Tibial nerve (tissue), 4 donors: Measurements from ENCODE around the gene KAZN. TPM values are rescaled to one million over a fixed set of nuclear protein-coding genes. Genes with fewer than 3 reads are reported as not detected.

Experiments used
- DNase-seq, 2 donors: peaks; one replicate each; pipeline ENCODE4 v3.0.0-alpha.2; 2019; ENCODE audit warnings: low spot score in 2 of 2
- H3K27ac ChIP-seq, 4 donors: fragments of 200-600 bp; sonication (generic) in 3 of 4; one replicate each; pipeline ENCODE4 v1.5.1; 2017 to 2019; ENCODE audit warnings: mild to moderate bottlenecking in 1 of 4
- H3K27me3 ChIP-seq, 2 donors: fragments of 200-600 bp; sonication (generic) in 1 of 2; one replicate each; pipeline versions ENCODE4 v1.5.1 to v1.6.0; 2017 to 2019
- H3K36me3 ChIP-seq, 3 donors: fragments of 200-600 bp; sonication (generic); one replicate each; pipeline ENCODE4 v1.5.1; 2018 to 2019
- H3K4me1 ChIP-seq, 4 donors: fragments of 200-600 bp; sonication (generic) in 3 of 4; one replicate each; pipeline ENCODE4 v1.5.1; 2017 to 2019
- H3K4me3 ChIP-seq, 4 donors: fragments of 200-600 bp; sonication (generic) in 3 of 4; one replicate each; pipeline ENCODE4 v1.5.1; 2017 to 2019; ENCODE audit warnings: mild to moderate bottlenecking in 1 of 4, moderate library complexity in 1 of 4
- H3K9me3 ChIP-seq, 4 donors: fragments of 200-600 bp; sonication (generic) in 3 of 4; one replicate each; pipeline ENCODE4 v1.5.1; 2017 to 2019
- CTCF ChIP-seq, 5 experiments: fragments of 200-600 bp in 3 of 5; fragments of 450-650 bp in 2 of 5; sonication (generic) in 3 of 5; IDR thresholded peaks; one replicate each; pipeline ENCODE4 v1.5.1; 2016 to 2019; ENCODE audit warnings: antibody characterized with exemption in 5 of 5, mild to moderate bottlenecking in 3 of 5, moderate library complexity in 2 of 5
- EP300 ChIP-seq, 2 donors: sonication (generic); formaldehyde crosslinking; IDR thresholded peaks; one replicate each; pipeline ENCODE4 v1.6.1; 2017; ENCODE audit warnings: antibody characterized with exemption in 2 of 2, mild to moderate bottlenecking in 1 of 2
- POLR2A ChIP-seq, 2 donors: fragments of 450-650 bp; IDR thresholded peaks; one replicate each; pipeline ENCODE4 v1.6.1; 2017; ENCODE audit warnings: antibody characterized with exemption in 2 of 2, mild to moderate bottlenecking in 2 of 2, moderate library complexity in 2 of 2
- WGBS, 2 donors: methylation state at CpG; one replicate each; pipeline ENCODE4 v1.1.5; 2018; 5-methylcytosine and 5-hydroxymethylcytosine counted together
- total RNA-seq, 4 donors: library from RNA; depleted of rRNA; stranded (reverse); fragments of >200 nt; gene quantifications; one replicate each; pipeline ENCODE4 v1.1.0, GENCODE V29; 2016

KAZN gene
- total RNA-seq, 4 donors from 2014 or later: 16.0 to 29.2 (median 22.2) TPM

GRCh38 chr1:14949836-14950713 is 351.6 kb downstream of the KAZN start:
- H3K9me3 ChIP-seq: peaks cover 0 to 8% (median 0%) of the 10 kb centered on the region in 4 donors
- no peaks in the 10 kb centered on the region for H3K36me3 ChIP-seq
- H3K27me3 ChIP-seq: no peaks in the 10 kb centered on the region
- H3K4me3 ChIP-seq: no peak overlapping the region
- no peak for TF ChIP-seq POLR2A (IDR thresholded peaks at IDR 0.05)
- no peak for TF ChIP-seq EP300 (IDR thresholded peaks at IDR 0.05)
- DNase-seq: no peak
- H3K4me1 ChIP-seq: peaks cover 0 to 28% (median 4%) of the 10 kb centered on the region in 4 donors
- no peak overlapping the region for H3K27ac ChIP-seq
- WGBS, 2 donors: 75 to 87% methylated on average over 18 of the region's 20 CpGs

- TF ChIP-seq CTCF (IDR thresholded peaks at IDR 0.05): no peak
- TF ChIP-seq EP300 (IDR thresholded peaks at IDR 0.05): no peak
- no peak for TF ChIP-seq POLR2A (IDR thresholded peaks at IDR 0.05)
- H3K4me3 ChIP-seq: no peak overlapping the region
- DNase-seq: no peak
- peaks cover 0 to 13% (median 0%) of the 10 kb centered on the region in 4 donors for H3K4me1 ChIP-seq
- no peaks in the 10 kb centered on the region for H3K27me3 ChIP-seq
- no peak overlapping the region for H3K27ac ChIP-seq
- WGBS, 2 donors: 100% methylated on average over 2 of the region's 5 CpGs
- H3K36me3 ChIP-seq: no peaks in the 10 kb centered on the region
- peaks cover 0 to 8% (median 0%) of the 10 kb centered on the region in 4 donors for H3K9me3 ChIP-seq
Measured at GRCh38 chr1:14951766-14952165, 353.3 kb downstream of the KAZN start.

- Histone ChIP-seq H3K27me3 (no peaks in the 10 kb centered on the region), H3K36me3 (no peaks in the 10 kb centered on the region), H3K4me1 (peaks cover 0 to 13% (median 0%) of the 10 kb centered on the region in 4 donors), H3K9me3 (peaks cover 0 to 8% (median 0%) of the 10 kb centered on the region in 4 donors), H3K4me3 (no peak overlapping the region), H3K27ac (no peak overlapping the region)
- no peak for DNase-seq
- TF ChIP-seq CTCF (IDR thresholded peaks at IDR 0.05) (no peak), EP300 (IDR thresholded peaks at IDR 0.05) (no peak)
- 81 to 85% methylated on average over 10 of the region's 11 CpGs for WGBS, 2 donors
Measured at GRCh38 chr1:14952626-14953314, 354.3 kb downstream of the KAZN start.

- Histone ChIP-seq H3K36me3 (no peaks in the 10 kb centered on the region), H3K27me3 (no peaks in the 10 kb centered on the region), H3K4me1 (peaks cover 0 to 13% (median 0%) of the 10 kb centered on the region in 4 donors), H3K9me3 (peaks cover 0 to 8% (median 0%) of the 10 kb centered on the region in 4 donors), H3K4me3 (no peak overlapping the region), H3K27ac (no peak overlapping the region)
- 86 to 88% methylated on average over 6 of the region's 6 CpGs for WGBS, 2 donors
- no peak for DNase-seq
- TF ChIP-seq CTCF (IDR thresholded peaks at IDR 0.05) (no peak), POLR2A (IDR thresholded peaks at IDR 0.05) (no peak), EP300 (IDR thresholded peaks at IDR 0.05) (no peak)
Measured at GRCh38 chr1:14954210-14954609, 355.7 kb downstream of the KAZN start.

- Histone ChIP-seq H3K27ac (no peak overlapping the region), H3K4me3 (no peak overlapping the region), H3K9me3 (peaks cover 0 to 8% (median 0%) of the 10 kb centered on the region in 4 donors), H3K27me3 (no peaks in the 10 kb centered on the region), H3K36me3 (no peaks in the 10 kb centered on the region), H3K4me1 (peaks cover 0 to 13% (median 0%) of the 10 kb centered on the region in 4 donors)
- TF ChIP-seq EP300 (IDR thresholded peaks at IDR 0.05): no peak
- TF ChIP-seq POLR2A (IDR thresholded peaks at IDR 0.05): no peak
- TF ChIP-seq CTCF (IDR thresholded peaks at IDR 0.05): no peak
- 92 to 94% methylated on average over 10 of the region's 10 CpGs for WGBS, 2 donors
- DNase-seq: no peak
Measured at GRCh38 chr1:14954930-14955329, 356.4 kb downstream of the KAZN start.
